GM12878 (cell line): ENCODE measurements around the gene ANKRD24. TPM values are rescaled to one million over a fixed set of nuclear protein-coding genes. Genes with fewer than 3 reads are reported as not detected.

Source experiments
- ATAC-seq: fragments of 200-7000 bp; cut with Tn5 transposase; 3 replicates; pipeline ENCODE4 v1.9.1; 2020; ENCODE audit warnings: mild to moderate bottlenecking, moderate library complexity
- BruUV-seq: library from RNA; stranded (reverse); fragments of 400-500 nt; replicated peaks from 2 replicates; lab custom pipeline; 2021; lab: Mats Ljungman, UMichigan
- CTCF ChIA-PET: fragments of 300-600 bp; sonication (Branson Sonifier 250); formaldehyde crosslinking; extraction: SDS; loops from one replicate; lab custom pipeline; 2021; ENCODE audit warnings: inconsistent platforms; lab: Yijun Ruan, JAX
- POLR2A ChIA-PET: fragments of 350-600 bp; formaldehyde crosslinking; extraction: SDS; loops from one replicate; lab custom pipeline; 2021; ENCODE audit warnings: inconsistent platforms; lab: Charles Lee
- RAD21 ChIA-PET: fragments of 300-600 bp; sonication (Branson Sonifier 250); formaldehyde crosslinking; loops from one replicate; lab custom pipeline; 2023; ENCODE audit warnings: antibody characterized with exemption; ENCODE audit not compliant: unreplicated experiment; lab: Charles Lee
- SMC1A ChIA-PET: fragments of 300-600 bp; sonication (Branson Sonifier 250); formaldehyde crosslinking; loops from one replicate; lab custom pipeline; 2023; ENCODE audit not compliant: unreplicated experiment, uncharacterized antibody; lab: Charles Lee
- DNase-seq: peaks from one replicate; pipeline ENCODE4 v3.0.0-alpha.2; 2011; ENCODE audit warnings: low read depth, low spot score
- FAIRE-seq: peaks from 3 replicates; lab custom pipeline; 2011; peaks lifted over from hg19 to GRCh38; lab: Jason Lieb, UNC
- H2AFZ ChIP-seq: 2 replicates; pipeline ENCODE4 v1.6.0; 2011; ENCODE audit warnings: low read depth, low read length, control low read depth; ENCODE audit not compliant: control insufficient read depth
- H3K27ac ChIP-seq: 2 replicates; pipeline ENCODE4 v1.5.1; 2011; ENCODE audit warnings: control low read depth; ENCODE audit not compliant: control insufficient read depth, insufficient read depth
- H3K27me3 ChIP-seq, 2 experiments: replicated peaks in 1 of 2; 2 replicates each; pipeline versions ENCODE4 v1.6.0 to v1.6.1; 2011; ENCODE audit warnings: low read length in 1 of 2; ENCODE audit not compliant: control insufficient read depth in 2 of 2, insufficient read depth in 2 of 2
- H3K36me3 ChIP-seq, 2 experiments: 2 replicates each; pipeline ENCODE4 v1.5.1; 2011; ENCODE audit warnings: low read length in 1 of 2; ENCODE audit not compliant: control insufficient read depth in 2 of 2, insufficient read depth in 2 of 2
- H3K4me1 ChIP-seq: 2 replicates; pipeline ENCODE4 v1.6.1; 2011; ENCODE audit warnings: mild to moderate bottlenecking, low read length, moderate library complexity, mixed read lengths; ENCODE audit not compliant: control insufficient read depth, insufficient read depth
- H3K4me2 ChIP-seq: 2 replicates; pipeline ENCODE4 v1.6.0; 2011; ENCODE audit warnings: control low read depth; ENCODE audit not compliant: control insufficient read depth, insufficient read depth
- H3K4me3 ChIP-seq: fragments of 200-600 bp; sonication (generic); 2 replicates; pipeline ENCODE4 v1.5.1; 2016
- H3K79me2 ChIP-seq: 2 replicates; pipeline ENCODE4 v1.6.0; 2011; ENCODE audit warnings: low read length; ENCODE audit not compliant: control insufficient read depth, insufficient read depth
- H3K9ac ChIP-seq: 2 replicates; pipeline ENCODE4 v1.8.0; 2011; ENCODE audit warnings: low read length, control low read depth, mixed read lengths; ENCODE audit not compliant: control insufficient read depth, insufficient read depth
- H3K9me3 ChIP-seq: replicated peaks from 3 replicates; pipeline ENCODE4 v1.5.1; 2011; ENCODE audit warnings: mild to moderate bottlenecking, low read length; ENCODE audit not compliant: control insufficient read depth, insufficient read depth
- H4K20me1 ChIP-seq: 2 replicates; pipeline ENCODE4 v1.6.0; 2011; ENCODE audit not compliant: control insufficient read depth, insufficient read depth
- CEBPZ ChIP-seq: fragments of 150-350 bp; IDR thresholded peaks from 2 replicates; pipeline ENCODE4 v1.6.1; 2016; ENCODE audit warnings: low read depth, low read length
- ELK1 ChIP-seq: IDR thresholded peaks from 2 replicates; pipeline ENCODE4 v1.6.1; 2012; ENCODE audit warnings: low read depth, low read length, improper control_type of control experiment
- MTA2 ChIP-seq: fragments of 450-650 bp; IDR thresholded peaks from 2 replicates; pipeline ENCODE4 v1.6.1; 2016; ENCODE audit warnings: low read depth, mild to moderate bottlenecking, moderate library complexity
- PKNOX1 ChIP-seq: fragments of 450-650 bp; IDR thresholded peaks from 2 replicates; pipeline ENCODE4 v1.6.1; 2016; ENCODE audit warnings: mild to moderate bottlenecking
- RAD21 ChIP-seq: IDR thresholded peaks from 2 replicates; pipeline ENCODE4 v1.6.1; 2011; ENCODE audit warnings: mild to moderate bottlenecking, low read depth, low read length, moderate library complexity; ENCODE audit not compliant: insufficient read depth
- SPI1 ChIP-seq: IDR thresholded peaks from 2 replicates; pipeline ENCODE4 v1.6.1; 2011; ENCODE audit warnings: low read depth, mild to moderate bottlenecking, low read length, moderate library complexity, borderline replicate concordance; ENCODE audit not compliant: insufficient read depth
- ZBTB40 ChIP-seq: fragments of 450-650 bp; IDR thresholded peaks from 2 replicates; pipeline ENCODE4 v1.6.1; 2016; ENCODE audit warnings: mild to moderate bottlenecking, moderate library complexity, borderline replicate concordance
- ZNF592 ChIP-seq: fragments of 450-650 bp; IDR thresholded peaks from 2 replicates; pipeline ENCODE4 v1.6.1; 2017; ENCODE audit warnings: mild to moderate bottlenecking, moderate library complexity
- WGBS: methylation state at CpG from one replicate; pipeline ENCODE4 v1.1.6; 2016; ENCODE audit warnings: low lambda C conversion rate; ENCODE audit not compliant: insufficient replicate concordance, insufficient coverage; ENCODE audit errors: missing lambda C conversion rate; 5-methylcytosine and 5-hydroxymethylcytosine counted together
- in situ Hi-C: fragments of 300-500 bp; cut with MboI; formaldehyde crosslinking; loops from 9 replicates; pipeline ENCODE4 v1.14.3; 2018; ENCODE audit warnings: mixed read lengths
- intact Hi-C: fragments of 100-400 bp; cut with micrococcal nuclease; formaldehyde crosslinking; loops from one replicate; pipeline ENCODE4 v1.14.2; 2022; ENCODE audit not compliant: unreplicated experiment
- polyA plus RNA-seq, 11 experiments: library from polyadenylated mRNA; depleted of rRNA in 4 of 11; unstranded in 6 of 11; stranded (reverse) in 5 of 11; fragments of >200 nt; fragmentation: Nextera tagmentation in 4 of 11; fragmentation: Illumina TruSeq in 1 of 11; extraction: Ambion mirVana in 4 of 11; extraction: Trizol in 1 of 11; gene quantifications; 1 replicate in 1 of 11; 2 replicates in 10 of 11; pipeline versions ENCODE4 v1.2.1 to v1.2.3, GENCODE V29; 2011 to 2016; ENCODE audit warnings: inconsistent platforms in 2 of 11, missing spikeins in 2 of 11, low read depth in 1 of 11
- total RNA-seq, 4 experiments: library from RNA; depleted of rRNA in 3 of 4; stranded (reverse); fragments of >200 nt in 3 of 4; fragmentation: Illumina TruSeq in 1 of 4; extraction: Trizol in 1 of 4; gene quantifications; 2 replicates each; pipeline versions ENCODE4 v1.2.1 to v1.2.3, GENCODE V29; 2013 to 2021

ANKRD24 gene
- total and polyA plus RNA-seq, 10 of the 15 experiments (the other 5 are each of a cell fraction or from before 2014, with no cell fraction given) = 0.02 to 0.59 (median 0.35) TPM; not detected in 1

GRCh38 chr19:4174213-4174894 lies 8.1 kb upstream of the ANKRD24 start:
- TF ChIP-seq ZNF592 = no peak
- TF ChIP-seq SPI1 = no peak
- no peak for TF ChIP-seq ZBTB40
- no peak for TF ChIP-seq MTA2
- no peak for TF ChIP-seq CEBPZ
- TF ChIP-seq PKNOX1 = no peak
- TF ChIP-seq RAD21 = no peak
- no peak for TF ChIP-seq ELK1
- Histone ChIP-seq H3K9ac (no peak overlapping the region), H3K9me3 (no peaks in the 10 kb centered on the region), H3K4me2 (no peak overlapping the region), H3K36me3 (peaks cover 0 to 4% of the 10 kb centered on the region in 2 experiments; a peak in 2 of 4 replicates), H3K79me2 (no peaks in the 10 kb centered on the region; the same call in 1 of the 2 replicates), H2AFZ (no peak overlapping the region), H3K27ac (no peak overlapping the region), H3K4me3 (no peak overlapping the region), H3K4me1 (no peaks in the 10 kb centered on the region), H3K27me3 (no peaks in the 10 kb centered on the region), H4K20me1 (no peaks in the 10 kb centered on the region)
- no TSS peak for BruUV-seq
- ChIA-PET CTCF (no interaction called here), SMC1A (no interaction called here), POLR2A (no interaction called here), RAD21 (no interaction called here)
- in situ Hi-C loops (no loop called here), intact Hi-C loops (no loop called here)
- DNase-seq (no peak), FAIRE-seq (no peak), ATAC-seq (no peak)
- 69% methylated on average over 14 of the region's 21 CpGs for WGBS
